GM08714 (cell line): ENCODE measurements around the gene FHIT.

Experiments
- H3K4me3 ChIP-seq: fragments of 200-500 bp; sonication (Bioruptor generic); 2 replicates; pipeline ENCODE4 v1.5.1; 2014; ENCODE audit warnings: mild to moderate bottlenecking, low read length, inconsistent platforms
- ZNF274 ChIP-seq: IDR thresholded peaks from 2 replicates; pipeline ENCODE4 v1.6.1; 2012; ENCODE audit warnings: mild to moderate bottlenecking, low read depth, low read length

Gene FHIT

GRCh38 chr3:60160822-60161748, 1090.2 kb downstream of the FHIT start:
- H3K4me3 ChIP-seq, result no peak overlapping the region
- TF ChIP-seq ZNF274, result no peak

- TF ChIP-seq ZNF274, result no peak
These were observed 1091.0 kb downstream of the FHIT start for GRCh38 chr3:60160111-60160821.

GRCh38 chr3:60158035-60158434, 1093.2 kb downstream of the FHIT start:
- TF ChIP-seq ZNF274, result no peak
- H3K4me3 ChIP-seq, result no peak overlapping the region

More at GRCh38 chr3:60160111-60160821, 1091.0 kb downstream of the FHIT start:
- H3K4me3 ChIP-seq, result no peak overlapping the region

- no peak overlapping the region for H3K4me3 ChIP-seq
- TF ChIP-seq ZNF274, result no peak
These were observed 1097.2 kb downstream of the FHIT start for GRCh38 chr3:60154011-60154410.

- no peak overlapping the region for H3K4me3 ChIP-seq
These were observed 1097.8 kb downstream of the FHIT start for GRCh38 chr3:60153221-60153999.

GRCh38 chr3:60149501-60149900, 1101.8 kb downstream of the FHIT start:
- H3K4me3 ChIP-seq, result no peak overlapping the region
- no peak for TF ChIP-seq ZNF274

More at GRCh38 chr3:60153221-60153999, 1097.8 kb downstream of the FHIT start:
- no peak for TF ChIP-seq ZNF274

GRCh38 chr3:60147249-60147950, 1103.9 kb downstream of the FHIT start:
- no peak overlapping the region for H3K4me3 ChIP-seq
- TF ChIP-seq ZNF274, result no peak

GRCh38 chr3:60146121-60146520, 1105.1 kb downstream of the FHIT start:
- no peak for TF ChIP-seq ZNF274
- no peak overlapping the region for H3K4me3 ChIP-seq

GRCh38 chr3:60144071-60144470, 1107.2 kb downstream of the FHIT start:
- TF ChIP-seq ZNF274, result no peak
- H3K4me3 ChIP-seq, result no peak overlapping the region

GRCh38 chr3:60142009-60142408, 1109.2 kb downstream of the FHIT start:
- no peak overlapping the region for H3K4me3 ChIP-seq
- TF ChIP-seq ZNF274, result no peak

GRCh38 chr3:60140160-60140559, 1111.1 kb downstream of the FHIT start:
- no peak for TF ChIP-seq ZNF274
- H3K4me3 ChIP-seq, result no peak overlapping the region

GRCh38 chr3:60136601-60137000, 1114.7 kb downstream of the FHIT start:
- TF ChIP-seq ZNF274, result no peak
- no peak overlapping the region for H3K4me3 ChIP-seq

GRCh38 chr3:60135474-60135873, 1115.8 kb downstream of the FHIT start:
- no peak overlapping the region for H3K4me3 ChIP-seq
- TF ChIP-seq ZNF274, result no peak

- TF ChIP-seq ZNF274, result no peak
- H3K4me3 ChIP-seq, result no peak overlapping the region
These were observed 1117.7 kb downstream of the FHIT start for GRCh38 chr3:60133269-60134162.
